Hindlimb muscle (tissue), 1 donor: Measurements from ENCODE around the gene MAP2K3. TPM values are rescaled to one million over a fixed set of nuclear protein-coding genes. Genes with fewer than 3 reads are reported as not detected.

Experiments
- DNase-seq: peaks from one replicate; pipeline ENCODE4 v3.0.0-alpha.2; 2013
- polyA plus RNA-seq: library from polyadenylated mRNA; unstranded; fragments of 120-200 nt; gene quantifications from one replicate; pipeline ENCODE4 v1.2.1, GENCODE V29; 2013; ENCODE audit not compliant: insufficient read length

The MAP2K3 gene
- polyA plus RNA-seq, 1 donor, result 25.0 TPM

DNA sequence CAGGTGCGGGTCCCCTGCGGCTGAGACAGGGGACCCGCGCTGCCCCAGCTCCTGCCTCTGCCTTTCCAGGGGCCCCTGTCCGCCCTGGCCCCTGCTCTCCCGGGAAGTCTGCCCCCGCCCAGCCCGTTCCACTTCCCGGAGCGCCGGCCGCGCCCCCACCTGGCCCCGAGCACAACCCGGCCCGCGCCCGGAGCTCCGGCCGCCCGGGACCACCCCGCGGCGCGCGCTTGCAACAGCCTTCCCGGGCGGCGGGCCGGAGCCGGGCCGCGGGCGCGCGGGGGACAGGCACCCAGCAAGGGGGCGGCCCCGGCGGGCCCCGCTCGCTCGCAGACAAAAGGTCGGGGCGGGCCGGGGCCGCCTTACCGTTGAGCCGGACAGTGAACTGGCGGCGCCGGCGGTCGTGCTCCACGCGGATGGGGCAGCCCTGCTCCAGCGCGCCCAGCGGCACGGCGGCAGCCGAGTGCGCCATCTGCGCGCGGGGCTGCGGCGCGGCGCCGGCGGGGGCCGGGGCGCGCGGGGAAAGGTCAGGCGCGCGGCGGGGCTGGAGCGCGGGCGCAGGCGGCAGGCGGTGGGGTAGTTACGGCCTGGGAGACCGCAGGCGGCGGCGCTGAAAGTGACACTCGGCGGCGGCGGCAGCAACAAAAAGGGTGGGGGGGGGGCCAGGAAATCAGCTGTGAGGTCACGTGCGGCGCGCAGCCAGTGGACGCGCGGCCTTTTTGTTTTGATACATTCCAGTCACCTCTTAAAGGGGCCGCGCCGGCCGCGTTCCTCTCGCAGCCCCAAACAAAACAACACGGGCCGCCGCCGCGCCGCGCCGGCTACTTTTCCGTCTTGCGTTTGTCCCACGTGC, 31.5 kb upstream of the MAP2K3 start, which contains the start of gene NATD1:
TSS of gene NATD1 (minus strand) at position 615 of the 850 bp plus-strand sequence. CDS start at position 469, 146 bp downstream.
- DNase-seq, result peak; percentile 88

DNA sequence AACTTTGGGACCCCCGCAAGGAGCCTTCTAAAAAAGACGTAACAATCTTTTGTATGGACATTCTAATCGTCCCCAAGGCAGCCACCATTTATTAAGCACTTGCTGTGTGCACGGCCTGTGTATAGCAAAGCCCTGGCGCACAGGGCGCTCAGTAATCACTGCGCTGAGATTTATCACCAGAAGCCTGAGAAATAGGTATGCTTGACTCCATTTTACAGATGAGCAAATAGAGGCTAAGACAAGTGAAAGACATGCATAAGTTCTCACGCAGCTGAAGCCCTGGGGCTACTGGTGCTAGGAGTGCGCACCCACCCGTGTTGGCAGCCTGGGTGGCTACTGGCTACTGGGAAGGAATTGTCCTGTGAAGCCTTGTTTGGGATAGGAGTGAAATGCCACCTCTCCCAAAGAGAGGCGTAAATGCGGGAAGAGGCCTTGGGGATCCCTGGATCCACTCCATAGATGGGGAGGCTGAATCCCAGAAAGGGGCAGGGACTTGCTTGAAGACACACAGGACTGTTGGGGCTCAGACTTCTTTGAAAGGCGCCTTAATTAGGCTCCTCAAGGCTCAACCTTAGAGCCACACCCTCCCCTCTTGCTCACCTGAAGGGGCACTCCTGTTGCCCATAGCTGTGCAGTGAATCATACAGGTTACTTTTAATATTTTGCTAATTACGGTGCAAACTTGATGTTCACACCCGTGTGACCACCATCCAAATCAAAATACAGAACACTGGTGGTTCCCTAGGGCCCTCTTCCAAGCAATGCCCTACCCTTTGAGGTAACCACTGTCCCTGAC, 30.7 kb upstream of the MAP2K3 start:
- no peak for DNase-seq

DNA sequence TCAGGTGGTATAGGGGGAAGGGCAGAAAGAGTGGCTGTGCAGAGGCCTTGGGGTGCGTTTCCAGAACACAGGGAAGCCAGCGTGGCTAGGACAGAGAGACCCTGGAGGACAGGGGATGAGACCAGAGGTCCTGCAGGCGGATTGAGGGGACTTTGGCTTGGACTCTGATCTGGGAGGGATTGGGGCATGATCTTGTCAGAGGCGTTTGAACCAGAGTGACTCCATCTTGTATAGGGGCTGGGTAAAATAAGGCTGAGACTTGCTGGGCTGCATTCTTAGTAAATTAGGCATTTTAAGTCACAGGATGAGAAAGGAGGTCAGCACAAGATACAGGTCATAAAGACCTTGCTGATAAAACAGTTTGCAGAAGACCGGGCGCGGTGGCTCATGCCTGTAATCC, 25.9 kb upstream of the MAP2K3 start:
- DNase-seq, result no peak

DNA sequence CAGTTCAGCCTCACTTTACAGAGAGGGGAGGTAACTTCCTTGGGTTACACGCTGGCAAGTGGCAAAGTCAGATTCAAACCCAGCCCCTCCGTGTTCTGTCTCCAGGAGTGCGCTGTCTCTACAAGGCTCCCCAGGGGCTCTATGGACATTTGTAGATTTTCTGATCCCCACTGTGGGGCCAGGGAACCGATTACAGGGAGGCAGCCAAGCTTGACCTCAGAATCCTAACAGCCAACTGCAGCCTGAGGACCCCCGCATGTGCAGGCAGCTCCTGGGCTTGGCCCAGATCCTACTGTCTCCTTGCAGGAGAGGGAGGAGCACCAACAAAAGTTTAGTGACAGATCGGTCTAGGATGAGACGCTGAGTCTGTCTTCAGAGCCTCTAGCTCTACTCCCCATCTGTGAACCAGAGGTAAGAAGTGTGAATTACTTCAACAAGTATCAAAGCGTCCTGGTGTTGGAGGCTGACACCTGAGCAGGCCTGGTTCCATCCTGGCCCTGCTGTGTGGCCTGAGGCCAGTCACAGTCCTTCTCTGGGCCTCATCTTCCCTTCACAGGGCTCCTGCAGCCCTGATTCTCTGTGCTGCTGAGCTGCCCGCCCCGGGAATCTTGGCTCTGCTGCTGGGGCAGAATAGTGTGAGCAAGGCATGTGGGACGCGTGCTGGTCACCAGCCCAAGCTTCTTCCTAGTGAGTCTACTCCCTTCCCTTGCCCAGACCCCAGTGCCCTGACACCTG, 22.1 kb upstream of the MAP2K3 start:
- DNase-seq, result no peak

DNA sequence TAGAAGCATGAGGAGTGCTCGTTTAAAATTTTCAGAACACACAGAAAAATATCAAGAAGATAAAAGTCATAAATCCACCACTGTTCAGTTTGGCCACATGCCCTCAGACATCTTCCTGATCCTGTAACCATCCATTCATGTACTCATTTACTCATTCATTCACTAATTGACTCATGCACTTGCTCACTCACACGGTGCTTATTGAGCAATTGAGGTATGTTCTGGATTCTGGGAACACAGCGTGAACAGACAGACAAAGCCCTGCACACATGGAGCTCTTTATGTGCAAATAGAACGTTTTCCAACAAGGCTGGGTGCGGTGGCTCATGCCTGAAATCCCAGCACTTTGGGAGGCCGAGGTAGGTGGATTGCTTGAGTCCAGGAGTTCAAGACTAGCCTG, 21.1 kb upstream of the MAP2K3 start:
- no peak for DNase-seq

DNA sequence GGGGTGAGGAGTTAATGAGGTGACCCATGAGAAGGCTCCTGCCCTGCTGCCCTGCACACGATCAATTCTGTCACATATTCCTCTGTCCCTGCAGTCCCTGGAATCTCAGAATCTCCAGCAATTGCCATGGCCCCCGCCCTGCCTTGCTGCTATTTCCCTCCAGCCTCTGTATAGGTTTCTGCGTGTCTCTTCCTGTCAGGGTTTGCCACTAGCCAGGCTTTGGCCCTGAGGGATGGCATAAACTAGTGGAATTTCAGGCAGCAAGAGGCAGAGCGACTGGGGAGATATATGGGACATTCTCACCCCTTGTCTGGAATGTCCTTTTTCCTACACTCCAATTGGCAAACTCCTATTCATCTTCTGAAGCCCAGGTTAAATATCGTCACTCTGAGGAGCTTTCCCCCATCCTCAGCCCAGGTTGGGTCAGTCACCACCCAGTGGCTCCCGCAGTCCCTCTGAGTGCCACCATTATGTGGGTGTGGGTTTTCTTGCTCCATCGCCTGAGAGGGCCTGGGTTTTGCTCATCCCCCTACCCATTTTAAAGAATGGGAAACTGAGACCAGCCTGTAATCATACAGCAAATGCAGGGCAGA, 15.8 kb upstream of the MAP2K3 start:
- no peak for DNase-seq

DNA sequence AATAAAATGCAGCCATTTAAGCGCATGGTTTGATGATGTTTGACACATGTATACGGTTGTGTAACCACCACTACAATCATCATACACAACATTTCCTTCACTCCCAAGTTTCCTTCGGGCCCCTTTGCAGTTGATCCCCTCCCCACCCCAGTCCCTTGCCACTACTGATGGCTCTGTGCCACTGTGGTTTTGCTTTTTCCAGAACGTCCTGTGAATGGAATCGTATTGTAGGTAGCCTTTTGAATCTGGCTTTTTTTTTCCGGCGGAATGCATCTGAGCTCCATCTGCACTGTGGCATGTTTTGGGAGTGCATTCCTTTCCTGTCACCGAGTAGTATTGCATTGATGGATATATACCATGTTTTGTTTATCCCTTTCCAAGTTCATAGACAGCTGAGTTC, 15.1 kb upstream of the MAP2K3 start:
- DNase-seq, result no peak

DNA sequence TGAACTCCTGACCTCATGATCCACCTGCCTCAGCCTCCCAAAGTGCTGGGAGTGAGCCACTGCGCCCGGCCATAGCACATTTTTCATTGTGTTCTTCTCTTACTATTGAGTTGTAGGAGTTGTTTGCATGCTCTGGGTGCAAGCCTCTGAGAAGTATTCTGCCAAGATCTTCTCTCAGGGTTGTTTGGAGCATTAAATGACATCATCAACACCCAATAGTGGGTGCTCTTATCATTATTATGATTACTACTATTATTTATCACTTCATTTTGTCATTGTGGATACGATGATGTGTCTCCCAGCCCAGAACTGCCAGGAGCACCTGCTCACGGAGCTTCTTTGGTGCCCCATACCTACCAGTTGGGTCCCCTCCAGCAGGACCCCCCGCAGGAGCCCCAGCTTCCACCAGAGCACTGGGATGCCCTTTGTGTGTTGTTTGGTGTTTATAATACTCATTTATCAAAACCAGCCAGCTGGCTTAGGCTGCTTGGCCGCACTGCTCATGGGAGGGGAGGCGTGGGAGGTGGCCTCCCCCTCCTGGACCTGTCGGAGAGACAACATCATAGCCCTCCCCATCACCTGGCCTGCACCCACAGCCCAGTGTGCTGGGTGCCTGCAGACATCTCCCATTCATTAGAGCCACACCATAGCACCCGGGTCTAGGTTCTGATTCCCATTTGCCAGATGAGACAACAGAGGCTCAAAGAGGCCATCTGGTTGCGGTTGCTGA, 12.9 kb upstream of the MAP2K3 start:
- DNase-seq, result no peak

DNA sequence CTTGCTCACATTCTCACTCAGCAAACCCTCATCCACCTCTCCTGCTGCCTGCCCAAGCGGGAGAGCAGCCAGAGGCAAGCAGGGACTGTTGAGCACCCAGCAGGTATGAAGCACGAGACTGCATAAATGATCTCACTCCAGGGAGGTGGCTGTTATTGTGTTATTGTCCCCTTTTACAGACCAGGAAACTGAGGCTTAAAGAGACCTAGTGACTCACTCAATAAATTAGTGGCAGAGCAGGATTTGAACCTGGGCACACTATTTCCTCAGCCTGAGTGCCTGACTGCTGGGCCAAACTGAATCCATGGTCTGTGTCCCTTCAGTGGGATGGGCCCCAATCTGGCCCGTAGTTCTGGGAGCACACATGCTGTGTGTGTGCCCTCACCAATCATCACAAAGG, 12.3 kb upstream of the MAP2K3 start:
- no peak for DNase-seq

DNA sequence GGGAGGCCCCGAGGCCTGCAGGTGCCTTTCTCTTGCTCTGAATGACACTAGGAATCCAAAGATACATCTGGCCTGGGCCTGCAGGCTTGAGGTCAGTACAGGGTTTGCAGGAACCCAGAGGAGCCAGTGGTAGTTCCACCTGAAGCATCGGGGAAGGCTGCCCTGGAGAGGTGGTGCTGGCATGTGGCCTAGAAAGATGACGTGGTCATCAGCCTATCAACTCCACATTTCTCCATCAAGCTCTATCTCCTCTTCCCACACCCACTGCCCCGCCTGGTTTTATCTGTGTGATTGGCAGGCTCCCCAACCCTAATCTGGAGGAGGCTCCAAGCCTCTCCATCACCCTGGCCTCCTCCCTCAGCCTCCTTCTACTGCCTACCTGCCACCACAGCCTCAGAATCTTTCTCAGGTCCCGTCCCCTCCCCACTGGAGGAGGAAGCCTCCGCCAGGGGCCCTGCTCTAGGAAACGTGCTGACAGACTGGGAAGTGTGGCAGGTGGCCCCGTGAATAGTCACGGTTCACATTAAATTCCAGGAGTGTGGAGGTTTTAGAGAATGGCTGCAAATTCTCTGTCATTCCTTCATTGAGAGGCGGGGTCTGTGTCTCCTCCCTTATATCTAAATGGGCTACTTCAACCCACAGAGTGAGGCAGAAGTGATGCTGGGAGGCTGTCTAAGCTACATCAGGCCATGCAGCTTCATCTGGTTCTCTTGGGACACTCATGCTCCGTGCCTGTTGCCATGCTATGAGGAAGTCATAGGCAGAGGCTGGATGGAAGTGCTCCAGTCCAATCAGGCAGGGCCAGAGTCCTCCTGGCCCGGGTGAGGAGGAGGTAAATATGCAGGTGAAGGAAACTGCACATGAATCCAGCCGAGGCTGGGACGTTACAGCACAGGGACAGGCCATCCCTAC, 11.4 kb upstream of the MAP2K3 start:
- DNase-seq, result no peak

DNA sequence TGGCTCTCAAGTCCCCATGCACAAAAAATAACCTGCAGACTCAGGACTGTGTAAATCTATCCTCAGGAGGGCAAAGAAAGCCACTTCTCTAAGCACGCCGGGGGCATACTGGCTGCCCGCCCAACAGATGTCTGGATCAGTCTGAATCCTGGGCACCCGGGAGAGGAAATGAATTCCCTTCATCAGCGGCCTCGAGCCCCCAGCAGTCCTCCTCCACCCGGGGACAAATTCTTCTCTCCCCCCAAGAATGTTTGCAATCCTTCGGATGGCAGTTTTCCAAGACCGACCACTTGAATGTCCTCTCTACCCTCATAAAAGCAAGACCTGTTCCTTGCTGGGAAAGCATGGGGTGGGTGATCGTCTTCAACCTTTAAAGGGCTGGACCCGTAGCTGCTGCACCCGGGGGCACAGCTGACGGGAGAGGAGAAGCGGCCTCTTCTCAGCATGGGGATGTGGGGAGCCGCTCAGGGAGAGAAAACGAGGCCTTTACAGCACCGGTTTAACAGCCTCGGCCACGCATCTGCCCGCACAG, 9.4 kb upstream of the MAP2K3 start:
- no peak for DNase-seq

DNA sequence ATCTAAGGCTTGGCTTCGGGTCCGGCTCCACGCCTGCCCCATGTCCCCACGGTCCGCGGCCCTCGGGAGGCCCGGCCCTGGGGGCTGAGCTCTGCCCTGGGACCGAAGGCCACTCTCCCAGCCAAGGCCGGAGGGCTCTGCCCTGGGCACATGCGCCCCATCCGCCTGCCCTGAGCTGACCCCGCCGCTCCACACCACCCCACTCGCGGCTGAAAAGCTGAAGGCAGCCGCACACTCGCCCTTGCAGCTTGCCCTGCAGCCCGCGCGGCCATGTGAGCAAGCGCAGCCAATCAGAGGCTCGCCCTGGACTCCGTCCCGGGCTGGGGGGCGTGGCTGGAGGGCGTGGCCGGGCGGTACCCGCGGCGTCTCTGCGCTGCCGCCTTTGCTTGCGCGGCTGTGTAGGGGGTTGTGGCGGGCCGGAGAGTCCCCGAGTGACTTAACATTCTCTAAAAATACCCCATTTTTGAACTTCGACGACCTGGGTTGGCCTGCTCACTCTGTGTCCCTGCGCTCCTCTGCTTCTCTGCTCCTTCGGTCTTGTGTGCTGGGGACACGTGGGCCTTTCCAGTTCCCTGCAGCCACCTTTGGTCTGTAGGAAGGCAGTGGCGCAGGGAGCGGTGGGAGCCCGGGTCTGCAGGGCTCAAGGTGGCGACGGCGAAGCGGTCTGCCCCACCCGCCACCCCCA, 8.8 kb upstream of the MAP2K3 start:
- DNase-seq, result peak; percentile 88

DNA sequence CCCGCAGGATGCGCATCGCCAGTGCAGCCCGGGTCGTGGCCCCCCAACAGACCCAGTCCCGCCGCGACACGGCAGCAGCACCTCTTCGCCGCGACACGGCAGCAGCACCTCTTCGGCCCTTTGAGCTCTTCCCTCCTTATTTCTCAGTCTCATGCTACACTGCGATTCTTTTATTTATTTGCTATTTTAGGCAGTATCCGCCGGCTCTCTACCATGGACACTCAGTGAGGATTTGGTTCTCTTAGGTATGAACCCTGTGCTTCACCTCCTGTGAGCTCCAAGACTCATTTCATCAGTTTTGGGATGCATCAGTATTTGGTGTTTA, 8.3 kb upstream of the MAP2K3 start:
- DNase-seq, result no peak

DNA sequence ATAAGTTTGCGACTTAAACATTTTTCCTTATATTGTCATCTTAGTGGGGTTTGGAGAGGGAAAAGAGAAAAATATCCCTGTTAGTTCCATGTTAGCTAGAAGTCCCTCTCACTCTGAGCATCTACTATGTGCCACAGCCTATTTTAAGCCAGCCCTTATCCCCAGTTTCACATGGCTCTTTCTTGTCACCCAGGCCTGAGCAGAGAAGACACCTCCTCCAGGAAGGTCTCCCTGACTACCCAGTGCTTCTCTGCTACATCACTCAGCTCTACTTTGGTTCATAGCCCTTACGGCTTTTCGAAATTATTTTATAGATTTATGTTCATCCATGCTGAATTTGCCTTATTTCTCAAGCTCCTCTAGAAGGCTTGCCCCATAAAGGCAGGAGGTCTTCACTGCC, 7.2 kb upstream of the MAP2K3 start:
- DNase-seq, result no peak

DNA sequence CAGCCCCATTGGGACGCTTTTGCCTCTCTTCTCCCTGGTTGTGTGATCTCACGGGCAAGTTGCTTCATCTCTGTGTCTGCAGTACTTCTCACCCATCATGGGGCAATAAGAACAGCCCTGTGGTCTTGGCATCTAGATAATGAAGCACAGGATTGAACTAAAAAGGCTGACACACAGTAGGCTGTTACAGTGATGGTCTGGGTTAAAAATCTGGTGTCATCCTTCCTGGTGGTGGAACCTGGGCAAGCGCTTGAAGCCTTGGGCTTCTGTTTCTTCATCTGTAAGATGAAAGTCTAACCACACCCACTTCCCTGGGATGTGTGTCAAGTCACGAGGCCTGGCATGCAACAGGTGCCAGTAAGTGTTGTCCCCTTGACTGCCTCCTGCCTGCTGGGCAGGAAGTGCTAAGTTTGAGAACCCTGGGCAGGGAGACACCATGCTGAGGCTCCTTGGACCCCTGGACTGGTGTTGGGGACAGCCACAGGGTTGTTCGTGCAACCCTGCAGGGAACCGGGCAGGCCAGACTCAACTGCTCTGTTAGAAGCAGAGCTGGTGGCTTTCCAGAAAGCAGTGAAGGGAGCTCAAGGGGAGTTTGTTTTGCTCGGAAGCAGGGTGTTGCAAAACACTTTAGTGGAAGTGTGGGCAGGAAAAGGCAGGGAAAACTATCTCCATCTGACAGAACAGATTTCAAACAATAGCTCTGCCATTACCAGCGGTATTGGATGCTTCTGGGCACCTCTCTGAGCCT, 5.9 kb upstream of the MAP2K3 start:
- DNase-seq, result no peak

DNA sequence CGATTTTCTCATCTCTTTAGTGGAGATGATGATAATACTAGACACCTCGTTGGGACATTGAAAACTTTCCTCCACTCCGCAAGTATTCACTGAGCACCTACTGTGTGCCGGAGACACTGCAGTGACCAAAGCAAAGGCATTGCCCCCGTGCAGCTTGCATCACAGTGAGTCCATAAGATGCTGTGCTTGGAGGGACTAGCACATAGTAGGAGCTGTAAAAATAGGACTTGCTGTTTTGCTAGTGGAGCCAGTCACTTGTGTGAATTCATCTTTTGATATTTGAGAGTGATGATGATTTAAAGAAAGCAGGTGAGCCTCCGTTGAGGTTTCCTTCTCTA, 5.3 kb upstream of the MAP2K3 start:
- no peak for DNase-seq

DNA sequence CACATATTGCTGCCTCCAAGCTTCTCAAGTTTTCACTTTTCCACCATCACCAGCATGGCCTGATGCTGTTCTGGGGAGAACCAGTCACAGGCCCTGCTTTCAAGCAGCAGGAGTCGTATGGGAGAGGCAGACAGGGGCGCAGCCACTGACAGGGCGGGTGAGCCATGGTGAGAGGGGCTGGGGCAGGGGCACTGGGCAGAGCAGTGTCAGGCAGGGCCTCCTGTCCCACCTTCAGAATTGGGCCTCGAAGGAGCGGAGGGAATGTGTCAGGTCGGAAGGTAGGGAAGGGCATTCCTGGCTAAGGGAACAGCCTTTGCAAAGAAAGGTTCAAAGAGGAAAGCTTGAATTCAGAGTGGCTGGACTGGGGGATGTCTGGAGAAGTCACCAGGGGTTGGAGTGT, 4.9 kb upstream of the MAP2K3 start:
- no peak for DNase-seq

DNA sequence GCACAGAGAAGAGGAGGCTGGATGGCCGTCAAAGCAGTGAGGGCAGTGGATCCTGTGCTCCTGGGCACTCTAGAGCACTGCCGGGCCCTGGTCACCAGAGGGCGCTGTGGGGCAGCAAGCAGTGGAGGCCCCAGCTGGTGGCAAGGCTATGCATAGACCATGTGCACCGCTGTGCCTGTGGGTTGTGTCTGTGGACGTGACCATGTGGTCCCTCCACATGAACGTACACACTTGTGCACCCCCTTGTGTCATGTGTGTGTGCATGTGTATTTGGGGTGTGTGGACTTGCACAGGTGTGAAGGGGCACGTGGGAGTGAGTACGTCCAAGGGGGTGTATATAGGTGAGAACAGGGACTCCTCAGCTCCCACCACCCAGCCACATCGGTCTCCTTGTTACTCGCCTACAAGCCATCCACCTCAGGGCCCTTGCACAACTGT, 4.4 kb upstream of the MAP2K3 start:
- DNase-seq, result peak; percentile 77

DNA sequence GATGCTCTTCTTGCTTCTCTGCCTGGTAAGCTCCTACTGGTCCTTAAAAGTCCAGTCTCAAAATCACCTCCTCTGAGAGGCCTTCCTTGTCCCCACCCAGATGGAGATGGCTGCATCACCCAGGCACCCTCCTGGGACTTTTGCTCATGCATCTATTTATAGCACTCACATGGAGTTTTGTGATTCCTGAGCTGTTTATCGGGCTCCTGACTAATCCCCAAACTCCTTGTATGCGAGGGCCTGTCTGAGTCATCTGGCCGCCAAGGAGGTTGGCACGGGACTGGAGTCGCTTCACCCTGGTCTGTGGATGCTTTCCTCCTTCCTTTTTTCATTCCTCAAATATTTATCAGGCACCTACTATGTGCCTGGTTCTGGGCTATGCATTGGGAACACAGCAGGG, 2.3 kb upstream of the MAP2K3 start:
- no peak for DNase-seq
